ENCODE measurements around the gene YPEL2.

YPEL2 gene

DNA sequence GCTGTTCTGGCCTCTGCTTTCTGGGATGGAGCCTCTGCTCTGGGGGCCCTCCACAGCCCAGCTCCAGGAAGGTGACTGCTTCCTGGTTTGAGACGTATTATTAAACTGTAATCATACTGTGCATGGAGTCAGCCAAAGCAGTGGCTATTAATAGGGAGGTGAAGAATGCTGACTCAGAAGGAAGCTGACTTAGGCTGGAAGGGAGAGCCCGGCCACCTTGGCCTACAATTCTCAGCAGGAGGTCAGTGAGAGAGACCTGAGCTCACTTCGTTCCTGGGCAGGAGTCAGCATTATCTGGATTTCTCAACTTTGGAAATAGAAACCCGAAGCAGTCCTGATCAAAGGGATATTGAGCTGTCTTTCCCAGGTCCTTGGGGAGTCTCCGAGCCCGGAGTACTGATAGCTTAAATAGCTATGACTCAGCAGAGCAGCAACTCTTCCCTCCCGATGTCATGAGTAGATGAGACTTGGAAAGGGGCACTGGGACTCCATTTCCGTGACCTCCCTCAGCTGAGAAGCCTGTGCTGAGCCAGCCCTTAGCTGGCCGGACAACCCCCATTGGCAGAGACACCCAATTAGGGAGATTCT, 91.8 kb downstream of the YPEL2 start:
- H3K4me3 ChIP-seq (ENCODE audit: low read depth in 1 of 2, low read length in 2 of 2) = no peak overlapping the region
- no peak overlapping the region for H3K4me2 ChIP-seq (ENCODE audit: insufficient read depth, low read length)
- no peaks in the 10 kb centered on the region for H4K20me1 ChIP-seq (ENCODE audit: insufficient read depth, low read length)
- no peaks in the 10 kb centered on the region for H3K79me2 ChIP-seq (ENCODE audit: insufficient read depth, low read length)
- no peak overlapping the region for H3K27ac ChIP-seq (ENCODE audit: low read length)
- no peak overlapping the region for H2AFZ ChIP-seq (ENCODE audit: low read depth, low read length)
- no peaks in the 10 kb centered on the region for H3K36me3 ChIP-seq (ENCODE audit: insufficient read depth, low read length)
- H3K9ac ChIP-seq (ENCODE audit: low read depth, low read length) = no peak overlapping the region
- TF ChIP-seq EZH2 (IDR thresholded peaks at IDR 0.05; ENCODE audit: borderline replicate concordance, low read depth, low read length, severe bottlenecking) (no peak), CTCF (IDR thresholded peaks at IDR 0.05; ENCODE audit: borderline replicate concordance, extremely low read depth, low read length, poor library complexity, severe bottlenecking) (no peak)
- no peaks in the 10 kb centered on the region for H3K4me1 ChIP-seq (ENCODE audit: insufficient read depth, low read length)
- ATAC-seq (ENCODE audit: insufficient read depth, low read depth) (no peak), DNase-seq (no peak)
- peaks cover 16% of the 10 kb centered on the region for H3K27me3 ChIP-seq (ENCODE audit: insufficient read depth, low read length, poor library complexity)
- no peaks in the 10 kb centered on the region for H3K9me3 ChIP-seq (ENCODE audit: insufficient read depth, low read length, severe bottlenecking)

- no peaks in the 10 kb centered on the region for H3K79me2 ChIP-seq (ENCODE audit: insufficient read depth, low read length)
- H3K4me1 ChIP-seq (ENCODE audit: insufficient read depth, low read length) = no peaks in the 10 kb centered on the region
- peaks cover 12% of the 10 kb centered on the region for H3K27me3 ChIP-seq (ENCODE audit: insufficient read depth, low read length, poor library complexity)
- no peak for DNase-seq
- no peaks in the 10 kb centered on the region for H3K9me3 ChIP-seq (ENCODE audit: insufficient read depth, low read length, severe bottlenecking)
- ATAC-seq (ENCODE audit: insufficient read depth, low read depth) = no peak
- no peak overlapping the region for H2AFZ ChIP-seq (ENCODE audit: low read depth, low read length)
- no peak overlapping the region for H3K4me2 ChIP-seq (ENCODE audit: insufficient read depth, low read length)
- H3K9ac ChIP-seq (ENCODE audit: low read depth, low read length) = no peak overlapping the region
- TF ChIP-seq EZH2 (IDR thresholded peaks at IDR 0.05; ENCODE audit: borderline replicate concordance, low read depth, low read length, severe bottlenecking) (no peak), CTCF (IDR thresholded peaks at IDR 0.05; ENCODE audit: borderline replicate concordance, extremely low read depth, low read length, poor library complexity, severe bottlenecking) (no peak)
- no peak overlapping the region for H3K27ac ChIP-seq (ENCODE audit: low read length)
- no peaks in the 10 kb centered on the region for H3K36me3 ChIP-seq (ENCODE audit: insufficient read depth, low read length)
- no peaks in the 10 kb centered on the region for H4K20me1 ChIP-seq (ENCODE audit: insufficient read depth, low read length)
- no peak overlapping the region for H3K4me3 ChIP-seq (ENCODE audit: low read depth in 1 of 2, low read length in 2 of 2)
Observed at GRCh38 chr17:59423903-59424302, 92.4 kb downstream of the YPEL2 start.

GRCh38 chr17:59424331-59424730, 92.9 kb downstream of the YPEL2 start:
- TF ChIP-seq EZH2 (IDR thresholded peaks at IDR 0.05; ENCODE audit: borderline replicate concordance, low read depth, low read length, severe bottlenecking) (no peak), CTCF (IDR thresholded peaks at IDR 0.05; ENCODE audit: borderline replicate concordance, extremely low read depth, low read length, poor library complexity, severe bottlenecking) (no peak)
- Histone ChIP-seq H3K4me3 (ENCODE audit: low read depth in 1 of 2, low read length in 2 of 2) (no peak overlapping the region), H4K20me1 (ENCODE audit: insufficient read depth, low read length) (no peaks in the 10 kb centered on the region), H3K9me3 (ENCODE audit: insufficient read depth, low read length, severe bottlenecking) (no peaks in the 10 kb centered on the region), H3K27ac (ENCODE audit: low read length) (no peak overlapping the region), H3K27me3 (ENCODE audit: insufficient read depth, low read length, poor library complexity) (peaks cover 12% of the 10 kb centered on the region), H3K9ac (ENCODE audit: low read depth, low read length) (no peak overlapping the region), H2AFZ (ENCODE audit: low read depth, low read length) (no peak overlapping the region), H3K36me3 (ENCODE audit: insufficient read depth, low read length) (no peaks in the 10 kb centered on the region), H3K79me2 (ENCODE audit: insufficient read depth, low read length) (no peaks in the 10 kb centered on the region), H3K4me2 (ENCODE audit: insufficient read depth, low read length) (no peak overlapping the region), H3K4me1 (ENCODE audit: insufficient read depth, low read length) (no peaks in the 10 kb centered on the region)
- DNase-seq (no peak), ATAC-seq (ENCODE audit: insufficient read depth, low read depth) (no peak)

All from DND-41 (cell line).